CD14-positive monocyte (primary cell): ENCODE results near the gene SETD3. TPM values are rescaled to one million over a fixed set of nuclear protein-coding genes. Genes with fewer than 3 reads are reported as not detected.

Experiments
- DNase-seq, 3 donors: peaks; one replicate each; pipeline ENCODE4 v3.0.0-alpha.2; 2011 to 2022
- H2AFZ ChIP-seq: 2 replicates; pipeline ENCODE4 v1.6.0; 2012; ENCODE audit warnings: mild to moderate bottlenecking, low read depth, low read length, inconsistent platforms; ENCODE audit not compliant: insufficient read depth, poor library complexity, severe bottlenecking
- H3K27ac ChIP-seq, 2 donors: 1 replicate in 1 of 2; 2 replicates in 1 of 2; pipeline ENCODE4 v1.5.1; 2012 to 2013; ENCODE audit warnings: low read length in 2 of 2, control low read depth in 1 of 2, inconsistent platforms in 1 of 2, low read depth in 1 of 2, mild to moderate bottlenecking in 1 of 2
- H3K27me3 ChIP-seq, 2 donors: one replicate each; pipeline versions ENCODE4 v1.6.0 to v1.6.1; 2011 to 2013; ENCODE audit warnings: low read length in 2 of 2; ENCODE audit not compliant: control insufficient read depth in 2 of 2, insufficient read depth in 2 of 2
- H3K36me3 ChIP-seq, 2 donors: replicated peaks in 1 of 2; 1 replicate in 1 of 2; 2 replicates in 1 of 2; pipeline versions ENCODE4 v1.5.1 to v1.6.1; 2012 to 2013; ENCODE audit warnings: low read length in 2 of 2, control low read depth in 1 of 2, inconsistent platforms in 1 of 2, mild to moderate bottlenecking in 1 of 2; ENCODE audit not compliant: insufficient read depth in 2 of 2, control insufficient read depth in 1 of 2
- H3K4me1 ChIP-seq, 2 donors: 1 replicate in 1 of 2; 2 replicates in 1 of 2; pipeline versions ENCODE4 v1.5.1 to v1.6.1; 2012 to 2013; ENCODE audit warnings: low read length in 2 of 2, control low read depth in 1 of 2, inconsistent platforms in 1 of 2, mild to moderate bottlenecking in 1 of 2, moderate library complexity in 1 of 2; ENCODE audit not compliant: insufficient read depth in 2 of 2, control insufficient read depth in 1 of 2
- H3K4me2 ChIP-seq: replicated peaks from 2 replicates; pipeline ENCODE3; 2012; ENCODE audit warnings: low read length, moderate library complexity, mild to moderate bottlenecking; ENCODE audit not compliant: poor library complexity, severe bottlenecking; ENCODE audit errors: extremely low read depth
- H3K4me3 ChIP-seq, 3 experiments: fragments of 200-600 bp in 1 of 3; sonication (generic) in 1 of 3; replicated peaks in 1 of 3; 1 replicate in 2 of 3; 2 replicates in 1 of 3; pipeline ENCODE4 v1.5.1; 2011 to 2013; ENCODE audit warnings: low read length in 3 of 3, mild to moderate bottlenecking in 3 of 3, control low read depth in 2 of 3, low read depth in 2 of 3, inconsistent platforms in 1 of 3, moderate library complexity in 1 of 3
- H3K79me2 ChIP-seq: 2 replicates; pipeline ENCODE4 v1.6.0; 2012; ENCODE audit warnings: mild to moderate bottlenecking, control low read depth, inconsistent platforms, low read length, moderate library complexity; ENCODE audit not compliant: insufficient read depth
- H3K9ac ChIP-seq: 2 replicates; pipeline ENCODE4 v1.6.0; 2017; ENCODE audit warnings: low read length, mild to moderate bottlenecking; ENCODE audit not compliant: insufficient read depth, poor library complexity, severe bottlenecking
- H3K9me3 ChIP-seq, 2 donors: replicated peaks in 1 of 2; 1 replicate in 1 of 2; 2 replicates in 1 of 2; pipeline versions ENCODE4 v1.5.1 to v1.6.1; 2012 to 2013; ENCODE audit warnings: low read length in 2 of 2, control low read depth in 1 of 2; ENCODE audit not compliant: control insufficient read depth in 1 of 2, insufficient read depth in 1 of 2
- H4K20me1 ChIP-seq: 2 replicates; pipeline ENCODE4 v1.6.0; 2012; ENCODE audit warnings: mild to moderate bottlenecking, low read length, control low read depth, moderate library complexity; ENCODE audit not compliant: insufficient read depth
- H3K27ac Mint-ChIP-seq, 7 donors: one replicate each; pipeline ENCODE4 v1.8.0; 2020; ENCODE audit warnings: mild to moderate bottlenecking in 7 of 7, mixed read lengths in 7 of 7, moderate library complexity in 6 of 7, inconsistent platforms in 2 of 7
- H3K27me3 Mint-ChIP-seq, 3 donors: one replicate each; pipeline ENCODE4 v1.8.0; 2021 to 2022; ENCODE audit warnings: low read depth in 3 of 3, mild to moderate bottlenecking in 3 of 3, mixed read lengths in 3 of 3, moderate library complexity in 3 of 3, inconsistent platforms in 1 of 3
- H3K36me3 Mint-ChIP-seq, 2 donors: one replicate each; pipeline ENCODE4 v1.8.0; 2020; ENCODE audit warnings: mixed read lengths in 2 of 2, inconsistent platforms in 1 of 2, mild to moderate bottlenecking in 1 of 2
- H3K4me1 Mint-ChIP-seq: one replicate; pipeline ENCODE4 v1.8.0; 2020; ENCODE audit warnings: mild to moderate bottlenecking, mixed read lengths
- H3K4me3 Mint-ChIP-seq, 2 donors: one replicate each; pipeline ENCODE4 v1.8.0; 2020; ENCODE audit warnings: mild to moderate bottlenecking in 2 of 2, mixed read lengths in 2 of 2, moderate library complexity in 1 of 2
- H3K9me3 Mint-ChIP-seq, 7 donors: one replicate each; pipeline ENCODE4 v1.8.0; 2020 to 2022; ENCODE audit warnings: mixed read lengths in 7 of 7, mild to moderate bottlenecking in 6 of 7, moderate library complexity in 6 of 7, inconsistent platforms in 2 of 7
- WGBS: methylation state at CpG from one replicate; pipeline ENCODE4 v1.1.5; 2013; ENCODE audit warnings: missing lambda C conversion rate; ENCODE audit not compliant: insufficient coverage; 5-methylcytosine and 5-hydroxymethylcytosine counted together
- intact Hi-C, 2 donors: fragments of 100-400 bp; cut with micrococcal nuclease; formaldehyde crosslinking; loops; one replicate each; pipeline versions ENCODE4 v1.15.0 to v1.15.1; 2023
- polyA plus RNA-seq, 3 donors: library from polyadenylated mRNA; depleted of rRNA in 1 of 3; unstranded in 2 of 3; stranded (reverse) in 1 of 3; fragments of 300-500 nt in 2 of 3; fragments of >200 nt in 1 of 3; fragmentation: Illumina TruSeq in 2 of 3; gene quantifications; 1 replicate in 2 of 3; 2 replicates in 1 of 3; pipeline ENCODE4 v1.2.3, GENCODE V29; 2012 to 2021
- TF ChIP-seq, protein P1 (sequence below): fragments of 200-600 bp; IDR thresholded peaks from one replicate; pipeline ENCODE4 v1.8.0; 2022; ENCODE audit warnings: antibody characterized with exemption, mild to moderate bottlenecking

Gene SETD3
- polyA plus RNA-seq, 3 donors: 22.9 to 39.5 (median 38.7) TPM

DNA sequence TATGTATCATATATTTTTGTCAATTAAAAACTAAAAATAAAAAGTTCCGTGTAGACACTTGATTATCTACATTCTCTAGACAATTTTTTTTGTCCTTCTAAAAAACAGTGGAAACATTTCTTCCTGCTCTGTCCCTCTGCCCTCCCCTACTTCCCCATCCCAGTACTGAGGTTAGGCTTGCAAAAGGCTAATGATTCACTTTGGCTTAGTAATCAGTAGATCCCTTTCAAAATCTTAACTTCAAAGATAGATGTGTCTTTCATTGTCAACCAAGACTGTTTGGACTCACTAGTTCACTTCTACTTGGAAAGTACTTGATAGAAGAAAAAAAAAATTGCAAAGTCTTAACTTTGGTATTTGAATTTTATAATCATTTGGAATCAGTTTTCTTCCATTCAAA lies 3.8 kb downstream of the SETD3 start:
- Mint-ChIP-seq H3K27me3 (peaks cover 0 to 2% (median 0%) of the 10 kb centered on the region in 3 donors), H3K9me3 (no peaks in the 10 kb centered on the region), H3K4me1 (peaks cover 42% of the 10 kb centered on the region), H3K27ac (peak overlapping the region in 6 of 7 donors; percentile 24 to 86 (median 54)), H3K4me3 (no peak overlapping the region), H3K36me3 (peaks cover 0 to 3% of the 10 kb centered on the region in 2 donors)
- Histone ChIP-seq H3K27me3 (no peaks in the 10 kb centered on the region), H4K20me1 (peaks cover 79% of the 10 kb centered on the region), H3K4me1 (peaks cover 24 to 38% of the 10 kb centered on the region in 2 donors), H3K27ac (peak overlapping the region in 1 of 2 donors; percentile 44), H3K79me2 (peaks cover 92% of the 10 kb centered on the region), H2AFZ (no peak overlapping the region), H3K9ac (no peak overlapping the region), H3K4me3 (no peak overlapping the region), H3K9me3 (no peaks in the 10 kb centered on the region), H3K4me2 (no peak overlapping the region), H3K36me3 (no peaks in the 10 kb centered on the region)
- WGBS: no CpG with 5 or more reads among the region's 1 CpG
- intact Hi-C loops: no loop called here
- TF ChIP-seq, protein P1, sequence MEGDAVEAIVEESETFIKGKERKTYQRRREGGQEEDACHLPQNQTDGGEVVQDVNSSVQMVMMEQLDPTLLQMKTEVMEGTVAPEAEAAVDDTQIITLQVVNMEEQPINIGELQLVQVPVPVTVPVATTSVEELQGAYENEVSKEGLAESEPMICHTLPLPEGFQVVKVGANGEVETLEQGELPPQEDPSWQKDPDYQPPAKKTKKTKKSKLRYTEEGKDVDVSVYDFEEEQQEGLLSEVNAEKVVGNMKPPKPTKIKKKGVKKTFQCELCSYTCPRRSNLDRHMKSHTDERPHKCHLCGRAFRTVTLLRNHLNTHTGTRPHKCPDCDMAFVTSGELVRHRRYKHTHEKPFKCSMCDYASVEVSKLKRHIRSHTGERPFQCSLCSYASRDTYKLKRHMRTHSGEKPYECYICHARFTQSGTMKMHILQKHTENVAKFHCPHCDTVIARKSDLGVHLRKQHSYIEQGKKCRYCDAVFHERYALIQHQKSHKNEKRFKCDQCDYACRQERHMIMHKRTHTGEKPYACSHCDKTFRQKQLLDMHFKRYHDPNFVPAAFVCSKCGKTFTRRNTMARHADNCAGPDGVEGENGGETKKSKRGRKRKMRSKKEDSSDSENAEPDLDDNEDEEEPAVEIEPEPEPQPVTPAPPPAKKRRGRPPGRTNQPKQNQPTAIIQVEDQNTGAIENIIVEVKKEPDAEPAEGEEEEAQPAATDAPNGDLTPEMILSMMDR: no peak
- DNase-seq: peak; percentile 59 to 77 (median 74)

DNA sequence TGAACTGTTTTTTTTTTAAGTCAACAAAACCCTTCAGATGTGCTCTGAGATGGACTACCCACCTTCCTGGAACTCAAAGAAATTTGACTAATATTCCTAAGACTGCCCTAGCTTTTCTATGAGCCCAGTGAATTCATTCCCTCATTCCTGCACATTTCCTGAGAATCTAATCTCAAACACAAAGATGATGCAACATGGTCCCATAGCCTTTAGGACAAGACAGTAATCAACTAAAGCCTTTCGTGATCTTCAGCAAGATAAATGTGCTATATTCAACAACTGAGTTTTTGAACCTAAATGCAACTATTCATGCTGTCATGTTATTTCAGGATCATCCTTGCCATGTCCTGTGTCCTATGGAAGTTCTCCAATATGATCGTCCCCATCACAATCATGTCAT lies 5.0 kb downstream of the SETD3 start:
- no peak overlapping the region for H3K4me2 ChIP-seq

More for the DNA sequence above, 5.0 kb downstream of the SETD3 start:
- TF ChIP-seq, protein P1: no peak
- no peak overlapping the region for H3K27ac Mint-ChIP-seq
- intact Hi-C loops: no loop called here
- WGBS: 83% methylated on average over 1 of the region's 2 CpGs
- Histone ChIP-seq H3K27ac (peak overlapping the region in 1 of 2 donors; percentile 44), H3K9ac (no peak overlapping the region), H3K36me3 (no peaks in the 10 kb centered on the region), H3K4me3 (no peak overlapping the region), H3K4me1 (peaks cover 24 to 38% of the 10 kb centered on the region in 2 donors), H2AFZ (no peak overlapping the region), H3K9me3 (no peaks in the 10 kb centered on the region), H3K27me3 (no peaks in the 10 kb centered on the region), H3K79me2 (peaks cover 96% of the 10 kb centered on the region), H4K20me1 (peaks cover 91% of the 10 kb centered on the region)
- H3K9me3 Mint-ChIP-seq: no peaks in the 10 kb centered on the region
- DNase-seq: no peak
- H3K27me3 Mint-ChIP-seq: peaks cover 0 to 2% (median 0%) of the 10 kb centered on the region in 3 donors
- peaks cover 0 to 3% of the 10 kb centered on the region in 2 donors for H3K36me3 Mint-ChIP-seq
- H3K4me1 Mint-ChIP-seq: peaks cover 45% of the 10 kb centered on the region
- H3K4me3 Mint-ChIP-seq: no peak overlapping the region
